GM23338 (cell line): ENCODE measurements around the gene TET2. TPM values are rescaled to one million over a fixed set of nuclear protein-coding genes. Genes with fewer than 3 reads are reported as not detected.

ENCODE experiments used
- ATAC-seq: fragments of 200-7000 bp; cut with Tn5 transposase; 3 replicates; pipeline ENCODE4 v1.9.1; 2020
- DNase-seq: peaks from one replicate; pipeline ENCODE4 v3.0.0-alpha.2; 2015; ENCODE audit warnings: low spot score
- H2AFZ ChIP-seq: fragments of 200-600 bp; sonication (generic); 2 replicates; pipeline ENCODE4 v1.8.0; 2016; ENCODE audit warnings: antibody characterized with exemption, mild to moderate bottlenecking, moderate library complexity
- H3F3A ChIP-seq: fragments of 200-600 bp; sonication (generic); replicated peaks from 2 replicates; pipeline ENCODE4 v1.8.0; 2017; ENCODE audit warnings: antibody characterized with exemption, mixed run types, low read depth
- H3K27ac ChIP-seq: fragments of 200-600 bp; sonication (generic); 2 replicates; pipeline ENCODE4 v1.6.1; 2016; ENCODE audit warnings: low read depth
- H3K27me3 ChIP-seq: fragments of 200-600 bp; sonication (generic); 2 replicates; pipeline ENCODE4 v1.8.0; 2016; ENCODE audit warnings: mild to moderate bottlenecking, mixed run types, moderate library complexity; ENCODE audit not compliant: insufficient read depth
- H3K36me3 ChIP-seq: fragments of 200-600 bp; sonication (generic); 2 replicates; pipeline ENCODE4 v1.8.0; 2016; ENCODE audit warnings: mild to moderate bottlenecking; ENCODE audit not compliant: insufficient read depth
- H3K4me1 ChIP-seq: fragments of 200-600 bp; sonication (generic); 2 replicates; pipeline ENCODE4 v1.8.0; 2016; ENCODE audit warnings: mild to moderate bottlenecking, moderate library complexity; ENCODE audit not compliant: insufficient read depth
- H3K4me2 ChIP-seq: fragments of 200-600 bp; sonication (generic); 2 replicates; pipeline ENCODE4 v1.7.1; 2017; ENCODE audit warnings: mixed run types
- H3K4me3 ChIP-seq: fragments of 200-600 bp; sonication (generic); 2 replicates; pipeline ENCODE4 v1.6.1; 2016; ENCODE audit warnings: mixed run types
- H3K79me2 ChIP-seq: fragments of 200-600 bp; sonication (generic); replicated peaks from 2 replicates; pipeline ENCODE4 v1.8.0; 2017; ENCODE audit warnings: mild to moderate bottlenecking; ENCODE audit not compliant: insufficient read depth
- H3K9me2 ChIP-seq: fragments of 200-600 bp; sonication (generic); 2 replicates; pipeline ENCODE4 v1.8.0; 2017; ENCODE audit not compliant: insufficient read depth
- H4K20me1 ChIP-seq: fragments of 200-600 bp; sonication (generic); replicated peaks from 2 replicates; pipeline ENCODE4 v1.8.0; 2017; ENCODE audit warnings: mild to moderate bottlenecking; ENCODE audit not compliant: insufficient read depth
- H3K27ac Mint-ChIP-seq: 2 replicates; pipeline ENCODE4 v1.8.0; 2020; ENCODE audit warnings: inconsistent platforms, mild to moderate bottlenecking, moderate library complexity, mixed read lengths
- H3K27me3 Mint-ChIP-seq: 3 replicates; pipeline ENCODE4 v1.8.0; 2022; ENCODE audit warnings: low read depth, mild to moderate bottlenecking, moderate library complexity, mixed read lengths, inconsistent platforms; ENCODE audit not compliant: insufficient read depth, poor library complexity
- H3K36me3 Mint-ChIP-seq: 3 replicates; pipeline ENCODE4 v1.8.0; 2021; ENCODE audit warnings: low read depth, mild to moderate bottlenecking, inconsistent platforms, moderate library complexity, mixed read lengths
- H3K4me1 Mint-ChIP-seq: 3 replicates; pipeline ENCODE4 v1.8.0; 2020; ENCODE audit warnings: mild to moderate bottlenecking, inconsistent platforms, mixed read lengths
- H3K4me3 Mint-ChIP-seq: 3 replicates; pipeline ENCODE4 v1.8.0; 2021; ENCODE audit warnings: moderate library complexity, mild to moderate bottlenecking, inconsistent platforms, mixed read lengths
- H3K9me3 Mint-ChIP-seq: 3 replicates; pipeline ENCODE4 v1.8.0; 2020; ENCODE audit warnings: moderate library complexity, mild to moderate bottlenecking, inconsistent platforms, mixed read lengths
- CREB1 ChIP-seq: fragments of 250-450 bp; sonication (Bioruptor Pico); IDR thresholded peaks from 2 replicates; pipeline ENCODE4 v1.5.0; 2020; ENCODE audit warnings: low read depth, mild to moderate bottlenecking, moderate library complexity
- CTCF ChIP-seq, 2 experiments: fragments of 200-600 bp in 1 of 2; sonication (generic) in 1 of 2; conservative IDR thresholded peaks; 2 replicates each; pipeline versions ENCODE4 v1.5.1 to v1.6.1; 2016 to 2017; ENCODE audit warnings: antibody characterized with exemption in 2 of 2, low read depth in 2 of 2, mild to moderate bottlenecking in 2 of 2, moderate library complexity in 1 of 2
- EZH2 ChIP-seq: fragments of 200-600 bp; sonication (generic); IDR thresholded peaks from one replicate; pipeline ENCODE4 v1.8.0; 2017; ENCODE audit warnings: antibody characterized with exemption, mild to moderate bottlenecking, low read depth; ENCODE audit not compliant: unreplicated experiment
- EZH2phosphoT487 ChIP-seq: fragments of 200-600 bp; sonication (generic); IDR thresholded peaks from one replicate; pipeline ENCODE4 v1.8.1; 2018; ENCODE audit warnings: antibody characterized with exemption; ENCODE audit not compliant: unreplicated experiment
- JUNB ChIP-seq: IDR thresholded peaks from one replicate; pipeline ENCODE4 v1.6.1; 2016; ENCODE audit warnings: antibody characterized with exemption; ENCODE audit not compliant: unreplicated experiment
- NANOG ChIP-seq: IDR thresholded peaks from 2 replicates; pipeline ENCODE4 v1.6.1; 2016; ENCODE audit warnings: antibody characterized with exemption, borderline replicate concordance
- POLR2AphosphoS5 ChIP-seq: IDR thresholded peaks from 2 replicates; pipeline ENCODE4 v1.6.1; 2016; ENCODE audit warnings: antibody characterized with exemption, low read depth
- REST ChIP-seq: IDR thresholded peaks from one replicate; pipeline ENCODE4 v1.6.1; 2018; ENCODE audit warnings: antibody characterized with exemption; ENCODE audit not compliant: unreplicated experiment
- STAT1 ChIP-seq: IDR thresholded peaks from one replicate; pipeline ENCODE4 v1.6.1; 2016; ENCODE audit warnings: antibody characterized with exemption; ENCODE audit not compliant: unreplicated experiment
- ZNF114 ChIP-seq: fragments of 250-450 bp; sonication (Bioruptor Pico); IDR thresholded peaks from 2 replicates; pipeline ENCODE4 v1.5.0; 2020; ENCODE audit warnings: mild to moderate bottlenecking, moderate library complexity
- ZNF331 ChIP-seq: fragments of 250-450 bp; sonication (Bioruptor Pico); IDR thresholded peaks from 2 replicates; pipeline ENCODE4 v1.5.0; 2020; ENCODE audit warnings: low read depth, mild to moderate bottlenecking, moderate library complexity
- ZNF462 ChIP-seq: fragments of 250-450 bp; sonication (Bioruptor Pico); IDR thresholded peaks from 2 replicates; pipeline ENCODE4 v1.5.0; 2020; ENCODE audit warnings: mild to moderate bottlenecking, moderate library complexity
- polyA plus RNA-seq: library from polyadenylated mRNA; unstranded; fragments of >200 nt; fragmentation: Nextera tagmentation; extraction: Ambion mirVana; gene quantifications from 2 replicates; pipeline ENCODE4 v1.2.1, GENCODE V29; 2016
- total RNA-seq: library from RNA; depleted of rRNA; stranded (reverse); fragments of >200 nt; shearing (Covaris generic); gene quantifications from 2 replicates; pipeline ENCODE4 v1.2.3, GENCODE V29; 2014
- TF ChIP-seq, protein P1 (sequence below): IDR thresholded peaks from 2 replicates; pipeline ENCODE4 v1.6.1; 2016; ENCODE audit warnings: antibody characterized with exemption

TET2 gene
- total and polyA plus RNA-seq, 2 experiments from 2014 or later, result 1.2 to 2.2 TPM

GRCh38 chr4:105272002-105272401, 125.3 kb downstream of the TET2 start:
- Mint-ChIP-seq H3K9me3 (no peaks in the 10 kb centered on the region), H3K27ac (no peak overlapping the region), H3K4me1 (peaks cover 8% of the 10 kb centered on the region; the same call in 2 of the 3 replicates), H3K36me3 (peaks cover 5% of the 10 kb centered on the region; the same call in 2 of the 3 replicates), H3K4me3 (no peak overlapping the region), H3K27me3 (no peaks in the 10 kb centered on the region)
- Histone ChIP-seq H3K27ac (no peak overlapping the region), H3K79me2 (no peaks in the 10 kb centered on the region), H2AFZ (no peak overlapping the region), H3K4me1 (0 out of 2 replicates have a peak, but pooled peaks cover 3% of the 10 kb centered on the region), H3K4me3 (no peak overlapping the region), H3K36me3 (no peaks in the 10 kb centered on the region), H3K9me2 (0 out of 2 replicates have a peak, but pooled peaks cover 6% of the 10 kb centered on the region), H3K4me2 (no peak overlapping the region), H4K20me1 (no peaks in the 10 kb centered on the region), H3F3A (no peaks in the 10 kb centered on the region), H3K27me3 (no peaks in the 10 kb centered on the region)
- ATAC-seq, result no peak
- no peak for DNase-seq
- no peak for TF ChIP-seq EZH2
- no peak for TF ChIP-seq CTCF (conservative IDR thresholded peaks at IDR 0.05; ENCODE audit: low read depth in 2 of 2)
- TF ChIP-seq ZNF462 (CRISPR knock-in tag), result no peak
- TF ChIP-seq ZNF331, result no peak
- TF ChIP-seq NANOG, result no peak
- TF ChIP-seq STAT1, result no peak
- no peak for TF ChIP-seq EZH2phosphoT487
- TF ChIP-seq CREB1 (CRISPR knock-in tag), result no peak
- no peak for TF ChIP-seq ZNF114
- TF ChIP-seq, protein P1, sequence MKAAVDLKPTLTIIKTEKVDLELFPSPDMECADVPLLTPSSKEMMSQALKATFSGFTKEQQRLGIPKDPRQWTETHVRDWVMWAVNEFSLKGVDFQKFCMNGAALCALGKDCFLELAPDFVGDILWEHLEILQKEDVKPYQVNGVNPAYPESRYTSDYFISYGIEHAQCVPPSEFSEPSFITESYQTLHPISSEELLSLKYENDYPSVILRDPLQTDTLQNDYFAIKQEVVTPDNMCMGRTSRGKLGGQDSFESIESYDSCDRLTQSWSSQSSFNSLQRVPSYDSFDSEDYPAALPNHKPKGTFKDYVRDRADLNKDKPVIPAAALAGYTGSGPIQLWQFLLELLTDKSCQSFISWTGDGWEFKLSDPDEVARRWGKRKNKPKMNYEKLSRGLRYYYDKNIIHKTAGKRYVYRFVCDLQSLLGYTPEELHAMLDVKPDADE, result no peak
- TF ChIP-seq POLR2AphosphoS5, result no peak
- TF ChIP-seq JUNB, result no peak
- TF ChIP-seq REST, result no peak
